ENCODE data around the gene PCSK5.

GRCh38 chr9:76159293-76159926, 268.9 kb downstream of the PCSK5 start:
- TF ChIP-seq POLR2AphosphoS5 (IDR thresholded peaks at IDR 0.05; ENCODE audit: low read depth, low read length) (no peak), ATF3 (IDR thresholded peaks at IDR 0.05) (no peak), CTCF (IDR thresholded peaks at IDR 0.05 in 2 of 3, conservative IDR thresholded peaks at IDR 0.05 in 1 of 3; ENCODE audit: borderline replicate concordance in 1 of 3, insufficient read depth in 1 of 3, low read depth in 2 of 3, low read length in 2 of 3) (no peak), POLR2A (IDR thresholded peaks at IDR 0.05; ENCODE audit: borderline replicate concordance, extremely low read depth, insufficient read depth, insufficient read length) (no peak), EZH2 (IDR thresholded peaks at IDR 0.05) (no peak), SP1 (IDR thresholded peaks at IDR 0.05; ENCODE audit: low read depth) (no peak), MAX (IDR thresholded peaks at IDR 0.05) (no peak), CEBPB (IDR thresholded peaks at IDR 0.05; ENCODE audit: low read depth) (no peak), JUND (IDR thresholded peaks at IDR 0.05) (no peak), REST (IDR thresholded peaks at IDR 0.05; ENCODE audit: low read depth) (no peak), EZH2phosphoT487 (IDR thresholded peaks at IDR 0.05; ENCODE audit: borderline replicate concordance) (no peak), ZNF274 (IDR thresholded peaks at IDR 0.05; ENCODE audit: low read depth, low read length) (no peak)
